Measurements from ENCODE around the gene TOP1.
A peak's percentile ranks its signal among the peaks of the same experiment; 100 is the strongest.

The TOP1 gene

DNA sequence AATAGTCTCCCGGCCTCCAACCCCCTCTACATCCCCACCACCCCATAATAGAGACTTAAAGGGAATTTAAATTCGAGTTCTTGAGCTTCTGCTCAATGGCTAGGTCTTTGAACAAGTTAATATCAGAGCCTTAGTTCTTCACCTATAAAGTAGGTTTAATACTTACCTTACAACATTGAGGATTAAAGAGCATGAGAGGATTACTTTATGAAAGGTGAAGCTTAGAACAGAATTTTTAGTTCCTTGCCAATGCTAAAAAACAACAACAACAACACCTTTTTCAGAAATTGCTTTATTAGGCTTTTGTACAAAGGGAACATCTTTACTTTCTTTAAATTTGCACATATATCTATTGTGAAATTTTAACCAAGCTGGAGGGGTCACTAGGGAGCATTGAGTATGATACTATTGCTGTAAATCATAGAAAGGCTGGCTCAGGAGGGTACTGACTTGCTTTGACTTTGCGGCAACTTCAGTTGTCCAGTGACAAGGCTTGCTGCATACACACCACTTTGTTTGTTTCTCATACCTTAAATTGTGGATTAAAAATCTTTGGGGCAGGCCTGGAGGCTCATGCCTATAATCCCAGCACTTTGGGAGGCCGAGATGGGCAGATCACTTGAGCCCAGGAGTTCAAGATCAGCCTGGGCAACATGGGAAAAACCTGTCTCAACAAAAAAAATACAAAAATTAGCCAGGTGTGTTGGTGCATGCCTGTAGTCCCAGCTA lies 9.7 kb downstream of the TOP1 start:
- DNase-seq (ENCODE audit: low read depth) = no peak

DNA sequence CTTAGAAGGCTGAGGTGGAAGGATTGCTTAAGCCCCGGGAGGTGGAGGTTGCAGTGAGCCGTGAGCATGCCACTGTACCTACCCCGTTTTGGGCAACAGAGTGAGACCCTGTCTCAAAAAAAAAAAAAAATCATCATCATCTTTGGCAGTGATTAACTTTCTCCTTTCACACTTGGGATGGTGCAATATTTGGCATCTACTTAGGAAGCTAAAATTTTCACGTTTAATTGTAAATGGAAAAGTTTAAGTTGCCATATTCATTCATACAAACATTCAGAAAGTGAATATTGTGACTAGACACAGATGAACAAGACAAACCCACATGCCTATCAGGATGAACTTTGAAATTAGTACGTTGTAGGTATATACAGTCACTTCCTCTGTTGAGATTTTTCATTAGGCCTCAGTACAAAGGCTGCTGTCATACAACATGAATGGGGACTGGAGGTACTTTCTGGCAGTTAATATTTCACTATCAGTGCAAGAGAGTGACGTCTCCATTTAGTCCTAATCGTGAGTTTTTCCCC lies 10.3 kb downstream of the TOP1 start:
- no peak for DNase-seq (ENCODE audit: low read depth)

DNA sequence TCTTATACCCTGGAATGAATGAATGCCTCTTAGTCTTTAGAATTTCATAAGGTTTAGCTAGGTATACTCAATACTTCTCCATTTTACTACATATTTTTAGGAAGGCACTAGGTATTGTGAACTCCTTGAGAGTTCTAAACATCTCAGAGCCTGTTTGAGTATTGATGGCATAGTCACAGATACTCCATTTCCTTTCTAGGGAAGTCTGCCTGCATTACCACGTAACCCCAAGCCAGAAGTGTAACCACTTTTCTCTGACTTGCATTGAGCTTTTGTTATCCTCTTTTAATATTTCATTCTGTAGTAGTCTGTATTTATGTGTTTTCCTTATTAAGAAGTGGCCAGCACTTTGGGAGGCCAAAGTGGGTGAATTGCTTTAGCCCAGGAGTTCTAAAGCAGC lies 12.2 kb downstream of the TOP1 start:
- DNase-seq (ENCODE audit: low read depth) = no peak

DNA sequence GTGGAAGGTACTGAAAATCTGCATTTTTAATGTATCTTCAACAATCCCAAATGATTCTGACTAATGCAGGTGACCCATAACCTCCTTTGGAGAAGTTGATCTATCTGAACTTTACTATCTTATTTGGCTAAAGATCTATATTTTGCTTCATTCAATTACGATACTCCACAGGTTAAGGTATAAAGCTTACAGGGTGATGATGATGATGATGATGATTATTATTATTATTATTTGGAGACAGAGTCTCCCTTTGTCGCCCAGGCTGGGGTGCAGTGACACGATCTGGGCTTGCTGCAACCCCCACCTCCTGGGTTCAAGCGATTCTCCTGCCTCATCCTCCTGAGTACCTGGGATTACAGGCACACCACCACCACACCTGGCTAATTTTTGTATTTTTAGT lies 13.1 kb downstream of the TOP1 start:
- no peak for DNase-seq (ENCODE audit: low read depth)

DNA sequence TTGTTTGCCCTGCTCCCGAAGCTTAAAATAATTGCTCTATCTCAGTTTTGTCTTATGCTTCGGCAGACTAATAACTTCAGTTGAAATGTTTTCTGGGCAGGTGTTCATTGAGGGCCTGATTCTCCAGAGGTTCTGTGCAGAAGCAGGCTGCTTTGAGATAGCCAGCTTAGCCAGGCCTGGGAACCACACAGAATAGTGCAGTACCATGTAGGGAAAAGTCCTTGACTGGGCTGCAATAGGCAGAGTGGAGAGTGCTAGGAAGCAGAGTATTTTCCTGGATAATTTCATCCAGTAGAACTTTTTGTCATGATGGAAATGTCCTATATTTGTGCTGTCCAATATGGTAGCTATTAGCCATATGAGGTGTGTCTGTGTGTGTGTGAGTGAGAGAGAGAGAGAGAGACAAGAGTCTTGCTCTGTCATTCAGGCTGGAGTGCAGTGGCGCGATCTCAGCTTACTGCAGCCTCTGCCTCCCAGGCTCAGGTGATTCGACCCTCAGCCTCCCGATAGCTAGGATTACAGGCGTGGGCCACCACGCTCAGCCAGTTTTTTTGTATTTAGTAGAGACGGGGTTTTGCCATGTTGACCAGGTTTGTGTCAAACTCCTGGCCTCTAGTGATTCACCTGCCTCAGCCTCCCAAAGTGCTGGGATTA lies 15.9 kb downstream of the TOP1 start:
- no peak for DNase-seq (ENCODE audit: low read depth)

DNA sequence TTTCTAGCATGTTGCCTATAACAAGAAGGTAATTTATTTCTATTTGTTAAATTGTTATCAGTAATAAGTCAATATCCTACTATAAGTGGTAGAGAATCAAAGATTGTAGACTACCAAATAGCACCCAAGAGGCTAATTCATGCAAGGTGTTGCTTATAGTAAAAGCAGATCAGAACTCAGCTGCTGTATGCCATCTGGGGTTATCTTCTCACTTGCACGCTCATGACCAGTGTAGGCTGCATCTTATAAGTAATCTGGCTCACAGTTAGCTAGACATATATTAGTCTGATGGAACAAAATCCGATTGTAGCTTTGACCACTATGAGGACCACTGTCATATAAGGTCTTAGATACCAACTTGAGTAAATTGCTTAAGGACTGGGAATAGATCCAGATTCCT lies 17.0 kb downstream of the TOP1 start:
- DNase-seq (ENCODE audit: low read depth) = no peak

DNA sequence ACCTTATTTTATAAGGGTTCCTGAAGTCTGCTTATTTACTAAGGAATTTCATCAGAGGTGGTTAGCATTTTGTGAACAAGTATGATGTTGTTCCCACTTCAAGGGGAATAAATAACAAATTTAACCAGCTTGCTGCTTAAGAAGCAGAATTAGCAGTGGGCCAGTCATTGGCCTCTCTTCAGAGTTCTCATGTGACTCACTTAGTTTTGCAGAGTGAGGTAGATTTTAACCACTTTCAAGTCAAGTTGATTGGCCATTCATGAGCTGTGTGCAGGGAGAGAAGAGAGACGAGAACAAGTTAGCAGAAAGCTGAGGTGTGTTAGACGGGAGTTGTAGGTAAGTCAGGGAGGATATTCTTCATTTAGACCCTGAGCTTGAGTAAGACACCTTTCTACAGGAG lies 18.1 kb downstream of the TOP1 start:
- no peak for DNase-seq (ENCODE audit: low read depth)

DNA sequence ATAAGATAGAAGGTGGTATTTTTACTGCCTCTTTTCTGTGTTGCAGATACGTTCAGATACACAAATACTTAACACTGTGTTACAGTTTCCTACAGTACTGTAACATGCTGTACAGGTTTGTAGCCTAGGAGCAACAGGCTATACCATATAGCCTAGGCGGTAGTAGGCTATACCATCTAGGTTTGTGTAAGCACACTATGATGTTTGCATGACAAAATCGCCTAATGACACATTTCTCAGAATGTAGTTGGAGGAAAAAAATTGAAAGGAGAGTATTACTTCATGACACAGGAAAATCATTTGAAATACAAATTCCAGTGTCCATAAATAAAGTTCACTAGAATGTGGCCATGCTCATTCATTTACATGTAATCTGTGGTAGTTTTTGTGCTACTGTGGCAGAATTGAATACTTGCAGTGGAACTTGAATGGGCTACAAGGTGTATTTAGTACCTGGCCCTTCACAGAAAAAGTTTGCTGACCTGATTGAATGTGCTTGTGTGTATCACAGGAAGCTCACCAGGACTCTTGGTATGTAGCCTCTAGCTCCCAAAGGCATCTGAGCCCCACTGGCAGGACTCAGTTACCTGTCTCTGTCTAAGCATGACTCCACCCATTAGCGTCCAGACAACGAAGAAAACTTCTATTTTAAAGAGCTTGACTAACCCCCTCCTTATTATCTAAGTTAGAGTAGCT lies 18.8 kb downstream of the TOP1 start:
- no peak for DNase-seq (ENCODE audit: low read depth)

DNA sequence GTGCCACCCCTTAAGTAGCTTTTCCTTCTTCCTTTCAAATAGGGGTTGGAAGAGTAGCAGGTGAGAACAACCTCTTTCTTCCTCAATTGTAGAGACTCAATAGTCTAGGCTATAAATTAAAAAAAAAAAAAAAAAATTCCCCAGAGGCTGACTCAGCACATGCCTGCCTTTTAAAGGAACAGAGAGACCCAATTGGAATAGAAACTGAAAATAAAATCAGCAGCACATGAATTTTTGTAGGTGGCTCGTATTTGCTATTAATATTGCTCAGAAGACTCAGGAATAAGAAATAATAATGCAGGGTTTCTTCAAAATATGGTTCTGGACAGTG lies 19.3 kb downstream of the TOP1 start:
- no peak for DNase-seq (ENCODE audit: low read depth)

DNA sequence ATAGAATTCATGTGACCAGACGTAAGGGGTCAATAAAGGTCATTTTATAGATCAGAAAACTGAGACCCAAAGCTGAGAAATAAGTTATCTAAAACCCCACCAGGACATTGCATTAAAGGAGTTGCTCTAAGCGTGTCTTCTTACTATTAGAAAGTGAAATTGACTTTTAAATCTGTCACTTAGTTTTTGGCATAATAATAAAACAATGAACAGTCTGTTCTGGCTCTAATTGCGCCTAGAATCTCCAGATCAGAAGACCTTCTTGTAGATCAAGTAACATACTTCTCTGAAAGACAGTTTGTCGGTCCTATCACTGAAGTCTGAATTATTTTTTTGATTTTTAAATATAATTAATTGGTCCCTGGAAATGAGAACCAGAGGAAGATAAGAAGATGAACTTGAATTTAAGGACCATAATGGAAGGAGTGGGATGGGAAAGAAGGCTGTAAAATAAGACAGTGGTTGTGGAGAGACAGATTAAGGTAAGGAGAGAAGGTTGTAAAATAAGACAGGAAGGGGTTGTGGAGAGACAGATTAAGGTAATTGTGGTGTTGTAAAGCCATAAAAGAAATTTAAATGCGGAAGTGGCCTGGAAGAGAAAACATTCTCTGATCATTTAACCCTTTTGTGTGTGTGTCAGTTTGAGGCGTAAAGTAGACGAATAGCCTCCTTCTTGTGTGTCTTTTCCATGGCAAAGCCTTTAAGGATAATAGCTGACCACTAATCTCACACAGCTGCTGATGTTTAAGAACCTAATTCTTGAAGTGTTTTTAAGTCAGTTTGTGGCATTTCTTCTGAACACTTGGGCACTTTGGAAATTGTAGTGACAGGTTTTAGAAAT lies 20.1 kb downstream of the TOP1 start:
- no peak for DNase-seq (ENCODE audit: low read depth)

DNA sequence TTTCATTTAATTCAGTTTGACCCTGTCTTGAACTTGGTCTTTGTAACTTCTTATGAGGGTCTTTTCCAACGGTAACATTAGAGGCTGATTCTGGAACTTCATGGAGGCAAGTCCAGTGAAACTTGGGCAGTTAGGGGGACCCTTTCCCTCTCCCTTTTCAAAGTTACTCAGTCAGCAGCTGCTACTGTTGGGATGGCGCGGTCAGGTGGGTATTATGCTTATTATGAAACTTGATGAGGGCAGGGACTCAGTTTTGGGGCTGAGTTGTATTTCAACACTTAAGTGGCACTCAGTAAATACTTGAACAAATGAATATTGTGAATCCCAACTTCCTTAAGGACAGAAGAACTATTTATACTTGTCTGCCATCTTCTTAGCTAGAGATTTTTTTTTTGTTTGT lies 20.8 kb downstream of the TOP1 start:
- no peak for DNase-seq (ENCODE audit: low read depth)

DNA sequence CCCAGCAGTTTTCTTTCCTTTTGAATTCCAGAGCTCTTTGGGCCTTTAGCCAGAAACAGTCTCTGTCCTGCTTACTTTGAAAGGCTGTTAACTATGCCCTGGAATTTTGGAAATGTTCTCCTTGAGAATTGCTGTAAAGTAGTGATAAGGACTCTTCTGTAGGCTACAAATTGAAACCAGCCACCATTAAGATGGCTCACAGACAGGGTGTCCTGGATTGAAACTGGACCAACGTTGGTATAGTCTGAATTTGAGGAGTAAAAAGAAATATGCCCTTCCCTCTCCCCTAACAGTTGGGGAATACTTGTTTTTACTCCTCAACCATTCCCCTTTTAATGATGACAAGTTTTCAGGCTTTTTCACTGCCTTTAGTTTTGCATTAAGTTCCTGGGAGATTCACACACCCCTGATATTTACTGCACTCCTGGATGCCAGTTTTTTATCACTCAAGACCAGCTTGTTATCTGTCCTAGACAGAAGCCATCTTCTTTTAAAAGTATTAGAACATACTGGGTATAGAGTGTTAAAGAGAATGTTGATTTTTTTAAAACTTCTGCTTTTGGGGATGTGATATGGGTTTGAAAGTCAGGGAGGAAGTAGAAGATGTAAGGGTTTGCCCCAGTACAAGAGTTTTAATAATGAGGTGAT lies 21.9 kb downstream of the TOP1 start:
- peak; percentile 33 for DNase-seq (ENCODE audit: low read depth)

DNA sequence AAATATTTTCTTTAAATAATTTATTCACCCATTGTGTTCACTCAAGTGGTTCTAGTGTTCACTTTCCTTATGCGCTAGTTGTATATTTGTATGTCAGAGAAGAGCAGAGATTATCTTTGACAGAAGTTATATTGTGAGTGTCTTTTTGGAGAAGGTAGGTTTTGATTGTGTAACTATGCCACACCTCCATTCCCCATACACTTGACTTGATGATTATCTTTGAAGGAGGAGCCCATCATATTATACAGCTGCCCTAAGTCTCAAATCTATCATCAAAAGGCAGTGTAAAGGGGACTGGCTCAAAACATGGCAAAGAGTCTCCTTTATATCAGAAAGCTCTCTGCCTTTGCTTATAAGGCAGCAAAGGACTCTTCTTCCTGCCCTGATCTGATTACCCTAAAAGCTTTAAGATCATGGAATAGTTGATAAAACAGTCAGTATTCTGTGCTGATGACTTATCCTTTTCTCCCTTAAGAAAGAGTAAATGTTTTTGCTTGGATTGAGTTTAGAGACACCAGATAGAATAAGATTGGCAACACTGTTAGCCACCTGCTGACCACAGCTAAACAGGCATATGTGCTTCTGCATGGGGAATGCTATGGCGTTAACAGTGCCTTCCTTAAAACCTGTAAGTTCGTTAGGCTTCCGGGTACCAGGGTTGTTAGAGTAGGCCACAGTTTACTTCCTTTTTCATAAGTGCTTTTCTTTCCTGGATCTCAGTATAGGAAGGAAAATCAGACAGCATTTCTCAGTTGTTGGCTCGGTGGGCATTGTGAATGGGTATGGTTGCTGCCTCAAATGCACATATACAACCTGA lies 22.6 kb downstream of the TOP1 start:
- no peak for DNase-seq (ENCODE audit: low read depth)

DNA sequence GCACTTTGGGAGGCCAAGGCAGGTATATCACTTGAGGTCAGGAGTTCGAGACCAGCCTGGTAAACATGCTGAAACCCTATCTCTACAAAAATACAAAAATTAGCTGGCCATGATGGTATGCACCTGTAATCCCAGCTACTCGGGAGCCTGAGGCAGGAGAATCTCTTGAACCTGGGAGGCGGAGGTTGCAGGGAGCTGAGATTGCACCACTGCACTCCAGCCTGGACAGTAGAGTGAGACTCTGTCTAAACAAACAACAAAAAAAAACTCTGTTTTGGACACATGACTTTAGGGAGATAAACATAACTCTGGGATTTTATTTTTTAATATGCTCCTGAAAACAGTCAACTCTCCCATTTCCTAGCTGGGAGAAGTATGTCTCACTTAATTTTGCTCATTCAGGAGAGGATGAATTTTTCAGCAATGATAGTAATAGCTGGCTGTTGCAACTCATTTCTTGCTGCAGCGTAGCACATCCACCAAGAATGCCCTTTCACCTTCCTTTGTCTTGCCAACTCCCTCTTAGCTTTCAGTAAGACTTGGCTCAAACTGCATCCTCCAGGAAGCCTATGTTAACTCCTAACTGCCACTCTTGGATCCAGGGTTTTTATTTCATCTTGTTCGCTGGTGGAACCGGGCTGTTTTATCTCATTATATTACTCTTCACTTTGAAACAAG lies 24.3 kb downstream of the TOP1 start:
- peak; percentile 54 for DNase-seq (ENCODE audit: low read depth)

DNA sequence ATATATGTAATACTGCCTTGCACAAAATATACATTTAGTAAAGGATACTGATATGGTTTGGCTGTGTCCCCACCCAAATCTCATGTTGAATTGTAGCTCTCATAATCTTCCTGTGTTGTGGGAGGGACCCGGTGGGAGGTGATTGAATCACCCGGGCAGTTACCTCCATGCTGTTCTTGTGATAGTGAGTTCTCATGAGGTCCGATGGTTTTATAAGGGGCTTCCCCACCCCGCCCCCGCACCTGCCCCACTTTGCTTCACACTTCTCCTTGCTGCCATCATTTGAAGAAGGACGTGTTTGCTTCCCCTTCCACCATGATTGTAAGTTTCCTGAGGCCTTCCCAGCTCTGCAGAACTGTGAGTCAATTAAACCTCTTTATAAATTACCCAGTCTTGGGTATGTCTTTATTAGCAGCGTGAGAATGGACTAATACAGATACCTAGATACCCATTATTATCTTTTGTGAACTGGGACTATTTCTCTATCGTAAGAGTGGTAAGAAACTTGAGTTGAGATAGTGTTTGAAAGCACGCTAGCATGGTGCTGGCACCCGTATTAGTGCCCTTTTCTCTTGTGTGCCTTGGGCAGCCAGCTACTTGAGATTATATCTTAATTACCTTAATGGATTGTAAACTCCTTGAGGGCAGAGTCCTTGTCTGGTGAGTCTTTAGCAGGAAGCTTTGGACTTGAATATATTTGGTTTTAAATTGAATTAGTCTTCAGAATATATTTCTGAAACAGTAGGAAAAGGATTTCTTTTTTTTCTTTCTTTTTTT lies 25.6 kb downstream of the TOP1 start:
- DNase-seq (ENCODE audit: low read depth) = no peak

DNA sequence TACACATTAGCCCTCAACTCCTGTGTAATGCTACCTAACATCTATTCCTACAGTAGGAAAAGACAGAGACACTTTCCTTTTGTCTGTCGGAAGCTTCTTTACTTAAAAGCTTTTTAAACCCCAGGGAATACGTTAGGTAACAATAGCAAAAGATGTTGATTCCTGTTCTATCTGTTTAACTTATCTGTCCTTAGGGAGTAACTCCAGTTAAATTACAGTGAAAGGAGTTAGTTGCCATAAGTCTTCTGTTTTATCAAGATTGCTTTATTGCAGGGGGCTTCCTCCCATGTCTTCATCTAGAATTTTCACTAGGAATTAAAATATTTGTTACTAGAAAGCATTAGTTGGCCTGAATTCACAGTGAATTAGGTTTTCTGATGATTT lies 26.2 kb downstream of the TOP1 start:
- no peak for DNase-seq (ENCODE audit: low read depth)

DNA sequence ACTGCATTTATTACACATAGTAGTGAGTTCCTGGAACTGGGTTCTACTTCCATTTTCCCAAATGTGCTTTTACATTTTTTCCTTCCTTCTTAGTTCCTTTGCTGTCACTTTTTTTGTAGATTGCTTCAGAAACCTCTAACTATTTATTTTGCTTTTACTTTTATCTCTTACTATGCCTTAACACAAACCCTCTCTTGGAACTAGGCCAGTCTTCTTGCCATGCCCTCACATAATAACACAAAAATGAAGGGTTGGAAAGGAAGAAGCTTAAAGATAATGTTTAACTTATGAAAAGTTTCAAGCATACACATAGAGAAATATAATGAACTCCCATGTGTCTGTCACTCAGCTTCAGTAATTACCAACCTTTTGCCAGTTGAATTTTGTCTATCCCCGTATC lies 27.1 kb downstream of the TOP1 start:
- no peak for DNase-seq (ENCODE audit: low read depth)

DNA sequence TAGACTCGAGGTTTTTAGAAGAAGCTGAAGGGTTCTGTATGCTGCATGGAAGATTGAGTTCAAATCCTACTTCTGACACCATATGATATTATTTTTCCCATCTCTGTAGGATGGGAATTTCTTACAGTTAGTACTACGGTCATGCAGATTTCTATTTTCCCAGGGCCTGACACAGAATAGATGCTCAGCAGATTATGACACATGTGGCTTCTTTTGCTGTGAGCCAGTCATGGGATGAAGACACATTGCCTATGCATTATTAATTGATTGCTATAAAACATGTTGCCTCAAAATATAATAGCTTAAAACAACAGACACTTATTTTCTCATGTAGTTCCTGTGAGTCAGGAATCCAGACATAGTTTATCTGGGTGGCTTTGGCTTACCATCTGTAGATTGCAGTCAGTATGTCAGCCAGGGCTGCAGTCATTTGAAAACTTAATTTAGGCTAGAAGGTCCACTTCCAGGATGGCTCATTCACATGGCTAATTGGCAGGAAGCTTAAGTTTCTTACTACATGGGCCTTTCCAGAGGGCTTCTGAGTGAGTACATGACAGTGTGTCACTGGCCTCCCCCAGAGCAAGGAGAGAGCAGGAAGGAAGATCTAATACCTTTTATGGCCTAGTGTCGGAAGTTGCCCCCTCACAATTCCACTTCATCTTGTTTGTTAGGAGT lies 29.5 kb downstream of the TOP1 start:
- peak; percentile 39 for DNase-seq (ENCODE audit: low read depth)
